ENCODE results near the gene FREM3.

FREM3 gene

DNA sequence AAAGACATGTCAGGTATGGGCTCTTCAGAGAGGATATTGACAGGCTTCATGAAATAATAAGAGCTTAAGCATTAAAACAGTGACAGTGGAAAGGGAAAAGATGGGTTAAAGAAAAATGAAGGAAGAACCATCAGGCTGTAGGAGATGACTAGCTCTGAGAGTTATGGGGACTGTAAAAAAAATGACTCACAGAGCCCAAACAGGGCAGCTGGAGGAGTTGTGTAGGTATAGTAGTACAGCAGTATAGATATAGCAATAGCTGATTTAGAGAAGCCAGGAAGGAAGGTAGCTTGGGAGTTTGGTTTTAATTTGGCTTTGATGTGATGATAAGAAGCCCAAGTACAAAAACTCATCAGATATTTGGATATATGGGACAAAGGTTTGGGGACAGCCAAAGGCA is 66.6 kb downstream of the FREM3 start:
- Histone ChIP-seq H3K4me1 (ENCODE audit: low read length) (no peaks in the 10 kb centered on the region), H3K4me3 (ENCODE audit: low read length) (no peak overlapping the region), H2AFZ (ENCODE audit: low read length) (no peak overlapping the region), H3K9ac (ENCODE audit: low read length) (no peak overlapping the region), H3F3A (ENCODE audit: insufficient read depth, low read length) (no peaks in the 10 kb centered on the region), H3K9me3 (replicated peaks; ENCODE audit: insufficient read depth, low read length) (no peaks in the 10 kb centered on the region), H3K36me3 (replicated peaks; ENCODE audit: insufficient read depth, low read length) (no peaks in the 10 kb centered on the region), H3K9me2 (replicated peaks; ENCODE audit: insufficient read depth, low read length) (no peaks in the 10 kb centered on the region), H3K27me3 (replicated peaks; ENCODE audit: insufficient read depth, low read length) (no peaks in the 10 kb centered on the region), H3K27ac (ENCODE audit: low read length) (no peak overlapping the region), H3K4me2 (ENCODE audit: low read depth, low read length) (no peak overlapping the region), H4K20me1 (ENCODE audit: insufficient read depth, low read length) (no peaks in the 10 kb centered on the region), H3K79me2 (ENCODE audit: low read length) (no peaks in the 10 kb centered on the region)
- DNase-seq: no peak
- no peak for TF ChIP-seq EZH2 (optimal IDR thresholded peaks at IDR 0.05; ENCODE audit: low read depth, low read length)
- TF ChIP-seq, protein P1, sequence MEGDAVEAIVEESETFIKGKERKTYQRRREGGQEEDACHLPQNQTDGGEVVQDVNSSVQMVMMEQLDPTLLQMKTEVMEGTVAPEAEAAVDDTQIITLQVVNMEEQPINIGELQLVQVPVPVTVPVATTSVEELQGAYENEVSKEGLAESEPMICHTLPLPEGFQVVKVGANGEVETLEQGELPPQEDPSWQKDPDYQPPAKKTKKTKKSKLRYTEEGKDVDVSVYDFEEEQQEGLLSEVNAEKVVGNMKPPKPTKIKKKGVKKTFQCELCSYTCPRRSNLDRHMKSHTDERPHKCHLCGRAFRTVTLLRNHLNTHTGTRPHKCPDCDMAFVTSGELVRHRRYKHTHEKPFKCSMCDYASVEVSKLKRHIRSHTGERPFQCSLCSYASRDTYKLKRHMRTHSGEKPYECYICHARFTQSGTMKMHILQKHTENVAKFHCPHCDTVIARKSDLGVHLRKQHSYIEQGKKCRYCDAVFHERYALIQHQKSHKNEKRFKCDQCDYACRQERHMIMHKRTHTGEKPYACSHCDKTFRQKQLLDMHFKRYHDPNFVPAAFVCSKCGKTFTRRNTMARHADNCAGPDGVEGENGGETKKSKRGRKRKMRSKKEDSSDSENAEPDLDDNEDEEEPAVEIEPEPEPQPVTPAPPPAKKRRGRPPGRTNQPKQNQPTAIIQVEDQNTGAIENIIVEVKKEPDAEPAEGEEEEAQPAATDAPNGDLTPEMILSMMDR (IDR thresholded peaks at IDR 0.05; ENCODE audit: low read length): no peak
- TF ChIP-seq EZH2phosphoT487 (IDR thresholded peaks at IDR 0.05; ENCODE audit: low read length): no peak

DNA sequence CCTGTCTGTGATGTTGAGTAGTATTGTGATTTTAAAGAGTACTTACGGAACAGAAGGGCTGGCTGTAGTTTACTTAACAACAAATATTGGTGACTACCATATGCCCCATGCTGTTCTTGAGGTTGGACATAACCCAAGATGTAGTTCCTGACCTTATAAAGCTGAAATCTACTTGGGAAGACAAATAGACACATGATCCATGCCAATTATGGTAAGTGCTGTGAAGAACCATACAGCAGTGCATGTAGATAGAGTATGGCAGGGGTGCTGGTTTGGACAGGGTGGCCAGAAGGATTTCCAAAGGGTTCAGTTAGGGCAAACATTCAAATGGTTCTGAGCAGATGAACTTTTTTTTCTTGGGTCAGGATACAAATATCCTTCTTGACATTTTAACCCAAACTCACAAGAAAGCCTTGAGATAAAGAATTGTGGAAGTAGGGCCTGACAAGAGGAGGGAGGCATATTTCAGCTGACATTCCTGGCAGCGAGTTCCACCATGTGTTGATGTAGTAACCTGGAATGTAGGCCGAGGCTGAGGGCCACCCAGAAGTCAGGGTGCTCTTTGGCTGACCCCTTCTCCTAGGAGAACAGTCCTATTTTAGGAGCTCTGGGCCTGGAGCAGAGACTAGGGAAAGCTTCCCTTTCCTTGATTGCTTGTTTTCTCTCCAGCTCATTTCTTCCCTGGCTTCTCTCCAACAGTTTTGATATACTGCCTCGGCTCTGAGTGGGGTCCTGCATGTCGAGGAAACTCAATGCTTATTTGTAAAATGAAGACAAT is 74.2 kb downstream of the FREM3 start:
- Histone ChIP-seq H3K79me2 (ENCODE audit: low read length) (no peaks in the 10 kb centered on the region), H3K9ac (ENCODE audit: low read length) (no peak overlapping the region), H2AFZ (ENCODE audit: low read length) (no peak overlapping the region), H3K4me3 (ENCODE audit: low read length) (no peak overlapping the region), H3K9me2 (replicated peaks; ENCODE audit: insufficient read depth, low read length) (no peaks in the 10 kb centered on the region), H3K9me3 (replicated peaks; ENCODE audit: insufficient read depth, low read length) (no peaks in the 10 kb centered on the region), H4K20me1 (ENCODE audit: insufficient read depth, low read length) (no peaks in the 10 kb centered on the region), H3F3A (ENCODE audit: insufficient read depth, low read length) (no peaks in the 10 kb centered on the region), H3K4me1 (ENCODE audit: low read length) (no peaks in the 10 kb centered on the region), H3K36me3 (replicated peaks; ENCODE audit: insufficient read depth, low read length) (no peaks in the 10 kb centered on the region), H3K27me3 (replicated peaks; ENCODE audit: insufficient read depth, low read length) (no peaks in the 10 kb centered on the region), H3K27ac (ENCODE audit: low read length) (no peak overlapping the region), H3K4me2 (ENCODE audit: low read depth, low read length) (no peak overlapping the region)
- TF ChIP-seq, protein P1 (IDR thresholded peaks at IDR 0.05; ENCODE audit: low read length): no peak
- TF ChIP-seq EZH2phosphoT487 (IDR thresholded peaks at IDR 0.05; ENCODE audit: low read length): no peak
- TF ChIP-seq EZH2 (optimal IDR thresholded peaks at IDR 0.05; ENCODE audit: low read depth, low read length): no peak
- DNase-seq: no peak

GRCh38 chr4:143625632-143626031 is 74.8 kb downstream of the FREM3 start:
- Histone ChIP-seq H3F3A (ENCODE audit: insufficient read depth, low read length) (no peaks in the 10 kb centered on the region), H3K4me3 (ENCODE audit: low read length) (no peak overlapping the region), H3K27ac (ENCODE audit: low read length) (no peak overlapping the region), H3K9ac (ENCODE audit: low read length) (no peak overlapping the region), H3K79me2 (ENCODE audit: low read length) (no peaks in the 10 kb centered on the region), H3K9me3 (replicated peaks; ENCODE audit: insufficient read depth, low read length) (no peaks in the 10 kb centered on the region), H3K4me1 (ENCODE audit: low read length) (no peaks in the 10 kb centered on the region), H2AFZ (ENCODE audit: low read length) (no peak overlapping the region), H3K27me3 (replicated peaks; ENCODE audit: insufficient read depth, low read length) (no peaks in the 10 kb centered on the region), H3K36me3 (replicated peaks; ENCODE audit: insufficient read depth, low read length) (no peaks in the 10 kb centered on the region), H3K9me2 (replicated peaks; ENCODE audit: insufficient read depth, low read length) (no peaks in the 10 kb centered on the region), H3K4me2 (ENCODE audit: low read depth, low read length) (no peak overlapping the region), H4K20me1 (ENCODE audit: insufficient read depth, low read length) (no peaks in the 10 kb centered on the region)
- DNase-seq: no peak
- TF ChIP-seq, protein P1 (IDR thresholded peaks at IDR 0.05; ENCODE audit: low read length): no peak
- TF ChIP-seq EZH2phosphoT487 (IDR thresholded peaks at IDR 0.05; ENCODE audit: low read length) (no peak), EZH2 (optimal IDR thresholded peaks at IDR 0.05; ENCODE audit: low read depth, low read length) (no peak)

Data from MM.1S (cell line).